HepG2 (cell line): ENCODE measurements around the gene GPR137. TPM values are rescaled to one million over a fixed set of nuclear protein-coding genes. Genes with fewer than 3 reads are reported as not detected.

Experiments
- ATF1 ChIP-seq: IDR thresholded peaks from 2 replicates; pipeline ENCODE4 v1.6.1; 2016; ENCODE audit warnings: mild to moderate bottlenecking, control low read depth
- DBP ChIP-seq: sonication (generic); formaldehyde crosslinking; IDR thresholded peaks from 2 replicates; pipeline ENCODE4 v1.4.0; 2020; ENCODE audit warnings: missing genetic modification reagents; ENCODE audit errors: not compliant biosample characterization
- DMAP1 ChIP-seq: IDR thresholded peaks from 2 replicates; pipeline ENCODE4 v1.6.1; 2016
- DZIP1 ChIP-seq: sonication (generic); formaldehyde crosslinking; IDR thresholded peaks from 2 replicates; pipeline ENCODE4 v1.5.0; 2020; ENCODE audit warnings: mild to moderate bottlenecking, missing genetic modification reagents
- ETS1 ChIP-seq: sonication (generic); formaldehyde crosslinking; IDR thresholded peaks from 2 replicates; pipeline ENCODE4 v1.4.0; 2020; ENCODE audit warnings: missing genetic modification reagents
- PHB2 ChIP-seq: fragments of 450-650 bp; IDR thresholded peaks from 2 replicates; pipeline ENCODE4 v1.6.1; 2018; ENCODE audit not compliant: partially characterized antibody
- SIN3A ChIP-seq: IDR thresholded peaks from 2 replicates; pipeline ENCODE4 v1.6.1; 2011; ENCODE audit warnings: low read depth, mild to moderate bottlenecking, control low read depth, low read length, borderline replicate concordance
- ZHX1 ChIP-seq: sonication (generic); formaldehyde crosslinking; IDR thresholded peaks from 2 replicates; pipeline ENCODE4 v1.8.1; 2022; ENCODE audit warnings: low read depth, mild to moderate bottlenecking, missing genetic modification reagents
- ZNF124 ChIP-seq: sonication (generic); formaldehyde crosslinking; IDR thresholded peaks from 2 replicates; pipeline ENCODE4 v1.4.0; 2020; ENCODE audit warnings: missing genetic modification reagents
- ZNF329 ChIP-seq: sonication (generic); formaldehyde crosslinking; IDR thresholded peaks from 2 replicates; pipeline ENCODE4 v1.9.0; 2021; ENCODE audit warnings: low read depth, mild to moderate bottlenecking, missing genetic modification reagents
- ZNF75D ChIP-seq: sonication (generic); formaldehyde crosslinking; IDR thresholded peaks from 2 replicates; pipeline ENCODE4 v1.8.1; 2023; ENCODE audit warnings: missing genetic modification reagents, mild to moderate bottlenecking, borderline replicate concordance
- ZNF768 ChIP-seq: sonication (generic); formaldehyde crosslinking; IDR thresholded peaks from 2 replicates; pipeline ENCODE4 v1.4.0; 2020; ENCODE audit warnings: missing genetic modification reagents
- ZNF782 ChIP-seq: sonication (generic); formaldehyde crosslinking; IDR thresholded peaks from 2 replicates; pipeline ENCODE4 v1.4.0; 2020; ENCODE audit warnings: missing genetic modification reagents, mild to moderate bottlenecking, borderline replicate concordance
- ZNF800 ChIP-seq: sonication (generic); formaldehyde crosslinking; IDR thresholded peaks from 2 replicates; pipeline ENCODE4 v1.4.0; 2020; ENCODE audit warnings: missing genetic modification reagents
- ZSCAN21 ChIP-seq: sonication (generic); formaldehyde crosslinking; IDR thresholded peaks from 2 replicates; pipeline ENCODE4 v1.8.0; 2022; ENCODE audit warnings: mild to moderate bottlenecking, missing genetic modification reagents, moderate library complexity, borderline replicate concordance
- ZSCAN5A ChIP-seq: sonication (generic); formaldehyde crosslinking; IDR thresholded peaks from 2 replicates; pipeline ENCODE4 v1.8.0; 2022; ENCODE audit warnings: mild to moderate bottlenecking, missing genetic modification reagents, borderline replicate concordance
- polyA plus RNA-seq, 8 experiments: library from polyadenylated mRNA; depleted of rRNA in 3 of 8; stranded (reverse) in 7 of 8; unstranded in 1 of 8; fragments of >200 nt; fragmentation: Illumina TruSeq in 4 of 8; extraction: Trizol in 4 of 8; gene quantifications; 2 replicates each; pipeline versions ENCODE4 v1.2.1 to v1.2.3, GENCODE V29; 2011 to 2016; ENCODE audit warnings: low read depth in 4 of 8, missing spikeins in 1 of 8, mixed read lengths in 1 of 8; ENCODE audit not compliant: insufficient read depth in 1 of 8
- total RNA-seq, 5 experiments: library from RNA; depleted of rRNA; stranded (reverse); fragments of >200 nt; fragmentation: Illumina TruSeq; extraction: Trizol; gene quantifications; 2 replicates each; pipeline ENCODE4 v1.2.3, GENCODE V29; 2016; ENCODE audit warnings: low read depth in 1 of 5

Gene GPR137
- total and polyA plus RNA-seq, 2 of the 13 experiments (the other 11 are each of a cell fraction or from before 2014, with no cell fraction given), result 8.5 to 13.2 TPM

- no peak for TF ChIP-seq ZHX1 (CRISPR knock-in tag)
- no peak for TF ChIP-seq ETS1 (CRISPR knock-in tag)
- no peak for TF ChIP-seq PHB2
- no peak; the same call in 1 of the 2 replicates for TF ChIP-seq ZNF800 (CRISPR knock-in tag)
- TF ChIP-seq DZIP1, result no peak
- peak; percentile 91 for TF ChIP-seq DMAP1 (CRISPR knock-in tag)
- TF ChIP-seq ZSCAN5A (CRISPR knock-in tag), result no peak
- no peak for TF ChIP-seq ZNF329 (CRISPR knock-in tag)
- no peak for TF ChIP-seq ZNF75D (CRISPR knock-in tag)
- peak; percentile 73; the same call in 1 of the 2 replicates for TF ChIP-seq SIN3A
- TF ChIP-seq ZNF782, result no peak
- no peak for TF ChIP-seq ATF1 (CRISPR knock-in tag)
- no peak; the same call in 1 of the 2 replicates for TF ChIP-seq ZNF768 (CRISPR knock-in tag)
- peak; percentile 52; the same call in 1 of the 2 replicates for TF ChIP-seq ZNF124 (CRISPR knock-in tag)
- TF ChIP-seq ZSCAN21 (CRISPR knock-in tag), result no peak
- TF ChIP-seq DBP (CRISPR knock-in tag), result no peak
These were observed 18.8 kb downstream of the GPR137 start (continued) for GRCh38 chr11:64304316-64305072.
